Measurements from ENCODE around the gene KLHL22. TPM values are rescaled to one million over a fixed set of nuclear protein-coding genes. Genes with fewer than 3 reads are reported as not detected.
"Not testable (repeated sequence)": the region's sequence is repeated elsewhere in the genome, so short reads cannot be mapped to it uniquely, and the experiment has no call there.

The KLHL22 gene
- total and polyA plus RNA-seq, 2 of the 8 experiments (the other 6 are each of a cell fraction or from before 2014, with no cell fraction given): 9.4 to 16.2 TPM

GRCh38 chr22:20545318-20545634, 49.7 kb upstream of the KLHL22 start:
- H2BK120ac ChIP-seq (replicated peaks; ENCODE audit: low read depth, low read length); POLR2A ChIA-PET (ENCODE audit: partially characterized antibody); H3K4ac ChIP-seq (replicated peaks; ENCODE audit: insufficient read length, low read depth, low read length); H3K4me1 ChIP-seq (replicated peaks in 1 of 4; ENCODE audit: control insufficient read depth in 3 of 4, insufficient read depth in 4 of 4, low read length in 3 of 4); H3K4me2 ChIP-seq (ENCODE audit: insufficient read depth in 1 of 2, low read depth in 2 of 2, low read length in 2 of 2); H3K36me3 ChIP-seq (ENCODE audit: control insufficient read depth in 2 of 4, insufficient read depth in 4 of 4, low read length in 3 of 4); H4K5ac ChIP-seq (ENCODE audit: insufficient read length, low read depth, low read length); H2BK20ac ChIP-seq (ENCODE audit: low read length); H3K23me2 ChIP-seq (ENCODE audit: low read depth, low read length); H4K20me1 ChIP-seq (replicated peaks in 1 of 2; ENCODE audit: control insufficient read depth in 1 of 2, insufficient read depth in 2 of 2, low read length in 2 of 2); H2AK5ac ChIP-seq (ENCODE audit: low read depth, low read length); H2BK5ac ChIP-seq (ENCODE audit: low read depth, low read length); H2BK12ac ChIP-seq (ENCODE audit: low read depth, low read length); H3K56ac ChIP-seq (replicated peaks; ENCODE audit: insufficient read length, low read depth, low read length); CTCF ChIA-PET (ENCODE audit: partially characterized antibody); H3K27me3 ChIP-seq (replicated peaks in 1 of 4; ENCODE audit: control insufficient read depth in 3 of 4, extremely low read depth in 1 of 4, insufficient read depth in 3 of 4, low read length in 3 of 4); H2BK15ac ChIP-seq (ENCODE audit: low read length); H3K9me3 ChIP-seq (ENCODE audit: insufficient read depth in 2 of 2, low read depth in 1 of 2, low read length in 1 of 2); H3K79me1 ChIP-seq (ENCODE audit: low read depth, low read length); H4K8ac ChIP-seq (ENCODE audit: extremely low read depth, insufficient read depth, low read length); H4K91ac ChIP-seq (replicated peaks; ENCODE audit: insufficient read length, low read length); H3K4me3 ChIP-seq (ENCODE audit: extremely low read depth in 1 of 4, insufficient read depth in 2 of 4, low read depth in 3 of 4, low read length in 4 of 4); H3K18ac ChIP-seq (ENCODE audit: extremely low read depth, low read length); H3K27ac ChIP-seq (ENCODE audit: low read depth, low read length); H2AFZ ChIP-seq (ENCODE audit: low read length); H3K23ac ChIP-seq (ENCODE audit: insufficient read length); DNase-seq (ENCODE audit: low read depth in 1 of 2, low spot score in 2 of 2); FAIRE-seq; H3K14ac ChIP-seq (ENCODE audit: insufficient read length); H3K9ac ChIP-seq (replicated peaks in 1 of 4; ENCODE audit: extremely low read depth in 1 of 4, low read depth in 3 of 4, low read length in 3 of 4): not testable (repeated sequence)
- WGBS, 2 experiments (ENCODE audit: extremely low coverage in 1 of 2, insufficient coverage in 1 of 2, insufficient read length in 1 of 2, insufficient replicate concordance in 2 of 2, low coverage in 1 of 2, low lambda C conversion rate in 2 of 2, missing lambda C conversion rate in 1 of 2): 79% methylated on average over 3 of the region's 3 CpGs; no CpG with 5 or more reads in 1 of the 2 experiments
- H3K79me2 ChIP-seq (ENCODE audit: control insufficient read depth in 1 of 2, insufficient read depth in 2 of 2, low read length in 2 of 2): peaks cover 0 to 19% of the 10 kb centered on the region in 2 experiments; a peak in 2 of 4 replicates

Data from H1 (cell line).